ENCODE measurements around the gene FAM210B. TPM values are rescaled to one million over a fixed set of nuclear protein-coding genes. Genes with fewer than 3 reads are reported as not detected.
A peak's percentile ranks its signal among the peaks of the same experiment; 100 is the strongest.

Gene FAM210B, protein sequence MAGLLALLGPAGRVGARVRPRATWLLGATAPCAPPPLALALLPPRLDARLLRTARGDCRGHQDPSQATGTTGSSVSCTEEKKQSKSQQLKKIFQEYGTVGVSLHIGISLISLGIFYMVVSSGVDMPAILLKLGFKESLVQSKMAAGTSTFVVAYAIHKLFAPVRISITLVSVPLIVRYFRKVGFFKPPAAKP
- total RNA-seq: 10 to 100 TPM; 29.2 to 58.6 (median 39.3) TPM

DNA sequence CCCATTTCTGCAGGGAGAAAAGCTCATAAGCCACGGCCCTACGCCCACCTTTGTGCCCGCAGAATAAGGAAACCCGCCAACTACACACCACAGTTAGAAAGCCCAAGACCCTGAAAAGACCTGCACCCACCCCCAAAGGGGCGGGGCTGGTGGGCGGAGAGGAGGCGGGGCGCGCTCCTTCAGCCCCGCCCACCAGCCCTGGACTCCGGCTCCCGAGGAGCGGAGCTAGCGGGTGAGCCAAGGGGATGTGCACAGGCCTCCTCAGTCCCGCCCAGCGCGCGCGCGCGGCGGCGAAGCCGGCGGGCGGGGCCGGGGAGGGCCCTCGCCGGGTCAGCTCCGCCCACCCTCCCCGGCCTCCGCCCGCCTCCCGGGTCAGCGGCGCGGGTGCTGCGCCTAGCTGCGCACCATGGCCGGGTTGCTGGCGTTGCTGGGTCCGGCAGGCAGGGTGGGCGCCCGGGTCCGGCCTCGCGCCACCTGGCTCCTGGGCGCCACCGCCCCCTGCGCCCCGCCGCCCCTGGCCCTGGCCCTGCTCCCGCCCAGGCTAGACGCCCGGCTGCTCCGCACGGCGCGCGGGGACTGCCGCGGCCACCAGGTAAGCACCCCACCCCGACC lies at the start of gene FAM210B:
Gene FAM210B, plus strand, starts transcription at position 375 of the 612 bp plus-strand sequence. Its CDS starts 32 bp downstream, at position 407.
- DNase-seq (ENCODE audit: low spot score) (no peak), ATAC-seq (ENCODE audit: low FRiP score) (peak; percentile 98)
- TF ChIP-seq, protein P1, sequence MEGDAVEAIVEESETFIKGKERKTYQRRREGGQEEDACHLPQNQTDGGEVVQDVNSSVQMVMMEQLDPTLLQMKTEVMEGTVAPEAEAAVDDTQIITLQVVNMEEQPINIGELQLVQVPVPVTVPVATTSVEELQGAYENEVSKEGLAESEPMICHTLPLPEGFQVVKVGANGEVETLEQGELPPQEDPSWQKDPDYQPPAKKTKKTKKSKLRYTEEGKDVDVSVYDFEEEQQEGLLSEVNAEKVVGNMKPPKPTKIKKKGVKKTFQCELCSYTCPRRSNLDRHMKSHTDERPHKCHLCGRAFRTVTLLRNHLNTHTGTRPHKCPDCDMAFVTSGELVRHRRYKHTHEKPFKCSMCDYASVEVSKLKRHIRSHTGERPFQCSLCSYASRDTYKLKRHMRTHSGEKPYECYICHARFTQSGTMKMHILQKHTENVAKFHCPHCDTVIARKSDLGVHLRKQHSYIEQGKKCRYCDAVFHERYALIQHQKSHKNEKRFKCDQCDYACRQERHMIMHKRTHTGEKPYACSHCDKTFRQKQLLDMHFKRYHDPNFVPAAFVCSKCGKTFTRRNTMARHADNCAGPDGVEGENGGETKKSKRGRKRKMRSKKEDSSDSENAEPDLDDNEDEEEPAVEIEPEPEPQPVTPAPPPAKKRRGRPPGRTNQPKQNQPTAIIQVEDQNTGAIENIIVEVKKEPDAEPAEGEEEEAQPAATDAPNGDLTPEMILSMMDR (IDR thresholded peaks at IDR 0.05): no peak

DNA sequence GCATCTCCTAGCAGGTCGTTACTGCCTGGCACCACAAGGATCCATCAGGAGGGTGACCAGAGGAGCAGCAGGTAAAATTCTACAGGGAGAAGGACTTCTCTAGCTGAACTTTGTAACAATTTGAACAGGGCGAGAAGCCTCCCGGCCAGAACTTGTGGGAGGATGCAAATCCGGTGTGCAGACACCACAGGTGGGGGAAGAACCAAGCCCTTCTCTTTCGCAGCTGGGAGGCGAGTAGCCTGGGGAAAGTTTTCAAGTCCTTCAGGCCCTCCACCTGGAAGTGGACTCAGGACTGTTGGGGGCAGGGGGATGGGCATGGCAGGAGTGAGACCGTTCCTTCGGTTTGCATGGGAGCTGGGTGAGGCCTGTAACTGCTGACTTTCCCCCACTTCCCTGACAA lies 42.7 kb upstream of the FAM210B start:
- TF ChIP-seq, protein P1 (IDR thresholded peaks at IDR 0.05): no peak
- ATAC-seq (ENCODE audit: low FRiP score): no peak
- no peak for DNase-seq (ENCODE audit: low spot score)

DNA sequence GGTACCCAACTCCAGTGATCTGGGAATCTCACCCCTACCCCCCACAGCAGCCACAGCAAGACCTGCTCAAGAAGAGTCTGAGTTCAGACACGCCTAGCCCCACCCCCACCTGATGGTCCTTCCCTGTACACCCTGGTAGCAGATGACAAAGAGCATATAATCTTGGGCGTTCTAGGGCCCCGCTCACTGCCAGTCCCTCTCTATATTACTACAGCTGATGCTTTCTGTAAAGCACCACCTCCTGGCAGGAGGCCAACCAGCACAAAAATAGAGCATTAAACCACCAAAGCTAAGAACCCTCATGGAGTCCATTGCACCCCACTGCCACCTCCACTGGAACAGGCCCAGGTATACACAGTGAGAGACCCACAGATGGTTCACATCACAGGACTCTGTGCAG lies 42.3 kb upstream of the FAM210B start:
- no peak for DNase-seq (ENCODE audit: low spot score)
- TF ChIP-seq, protein P1 (IDR thresholded peaks at IDR 0.05): no peak
- ATAC-seq (ENCODE audit: low FRiP score): no peak

DNA sequence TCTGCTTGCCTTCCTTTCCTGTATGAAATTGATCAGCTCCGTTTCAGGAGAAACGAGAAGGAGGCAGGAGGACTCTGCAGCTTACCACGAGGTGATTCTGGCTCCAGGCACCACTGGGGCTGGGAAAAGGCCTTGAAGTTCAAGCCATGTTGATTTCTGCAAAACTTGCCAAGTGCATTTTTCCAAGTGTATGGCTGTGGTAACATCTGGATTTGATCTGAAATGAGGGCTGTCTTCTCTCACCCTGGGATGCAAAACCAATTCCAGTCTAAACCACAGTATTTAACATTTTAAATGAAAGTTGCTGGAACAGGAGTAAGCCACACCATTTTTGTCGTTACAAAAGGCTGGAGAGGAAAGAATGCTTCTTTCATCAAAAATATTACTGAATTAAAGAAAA lies 36.1 kb upstream of the FAM210B start:
- ATAC-seq (ENCODE audit: low FRiP score) (no peak), DNase-seq (ENCODE audit: low spot score) (no peak)
- TF ChIP-seq, protein P1 (IDR thresholded peaks at IDR 0.05): no peak

DNA sequence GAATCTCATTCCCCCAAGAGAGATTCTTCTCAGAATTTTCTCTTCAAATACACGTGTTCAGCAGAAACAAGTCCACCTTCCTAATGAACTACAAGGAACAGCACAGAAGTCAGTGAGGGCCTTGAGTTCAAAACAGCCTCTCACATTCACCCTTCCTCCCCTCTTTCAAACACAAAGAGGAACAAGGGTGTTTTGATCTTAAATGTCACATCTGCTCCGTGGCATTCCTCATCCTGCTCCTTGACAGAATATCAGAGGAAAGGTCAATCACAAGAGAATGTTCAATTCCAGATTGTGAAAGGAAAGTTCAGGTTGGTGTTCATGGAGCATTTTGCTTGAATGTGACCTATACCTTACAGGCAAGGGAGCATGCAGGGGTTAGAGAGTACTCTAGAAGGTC lies 35.6 kb upstream of the FAM210B start:
- no peak for ATAC-seq (ENCODE audit: low FRiP score)
- TF ChIP-seq, protein P1 (IDR thresholded peaks at IDR 0.05): no peak

DNA sequence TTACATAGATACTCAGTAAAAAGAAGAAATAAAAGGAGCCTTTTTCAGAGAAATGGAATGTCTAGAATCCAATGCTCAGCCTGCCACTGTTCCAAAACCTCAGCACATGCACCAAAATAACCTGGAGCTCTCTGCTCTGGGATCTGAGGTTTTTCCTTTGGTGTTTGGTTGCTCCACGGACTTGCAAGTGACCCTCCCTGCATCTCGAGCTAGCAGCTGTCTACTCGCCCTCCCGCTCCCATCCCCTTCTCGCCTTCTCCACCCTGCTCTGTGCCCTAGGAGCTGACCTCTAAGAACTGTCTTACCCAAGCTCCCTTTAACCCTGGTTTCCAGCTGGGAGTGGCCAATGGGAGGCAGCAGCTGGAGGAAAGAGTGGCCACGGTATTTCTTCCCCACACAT lies 35.1 kb upstream of the FAM210B start:
- DNase-seq (ENCODE audit: low spot score): no peak
- no peak for ATAC-seq (ENCODE audit: low FRiP score)
- TF ChIP-seq, protein P1 (IDR thresholded peaks at IDR 0.05): no peak

More for the DNA sequence above, 35.6 kb upstream of the FAM210B start:
- DNase-seq (ENCODE audit: low spot score): no peak

DNA sequence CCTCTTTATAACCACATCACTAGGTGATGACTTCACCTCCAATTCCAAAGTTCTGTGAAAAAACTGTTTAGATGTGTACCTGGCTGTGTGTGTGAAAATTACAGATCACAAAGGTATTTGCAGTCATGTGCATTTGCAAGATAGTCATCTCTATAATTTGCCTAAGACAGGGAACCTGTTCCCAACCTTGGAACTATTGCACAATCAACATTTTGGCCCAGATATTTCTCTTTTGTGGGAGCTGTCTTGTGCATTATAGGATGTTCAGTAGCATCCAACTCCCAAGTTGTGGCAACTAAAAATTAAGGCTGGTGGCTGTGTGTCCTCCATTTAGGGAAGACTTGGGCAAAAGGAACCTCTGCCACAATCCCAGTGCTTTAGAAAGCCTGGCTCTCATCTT lies 34.0 kb upstream of the FAM210B start:
- no peak for ATAC-seq (ENCODE audit: low FRiP score)
- no peak for DNase-seq (ENCODE audit: low spot score)
- TF ChIP-seq, protein P1 (IDR thresholded peaks at IDR 0.05): no peak

Measured in omental fat pad (tissue), 4 donors.